ACC112 (cell line): Measurements from ENCODE around the gene TSPAN4.
A peak's percentile ranks its signal among the peaks of the same experiment; 100 is the strongest.

Experiments
- H2AFZ ChIP-seq: fragments of 200-600 bp; sonication (generic); one replicate; pipeline ENCODE4 v1.6.0; 2017; ENCODE audit warnings: antibody characterized with exemption, low read length; ENCODE audit not compliant: unreplicated experiment
- H3K27ac ChIP-seq: fragments of 200-600 bp; sonication (generic); 2 replicates; pipeline ENCODE4 v1.5.1; 2014; ENCODE audit warnings: low read depth, mild to moderate bottlenecking, antibody characterized with exemption, low read length, moderate library complexity
- H3K27me3 ChIP-seq: fragments of 200-600 bp; sonication (generic); 2 replicates; pipeline ENCODE4 v1.6.1; 2014; ENCODE audit warnings: mild to moderate bottlenecking, antibody characterized with exemption, low read length, moderate library complexity, mixed read lengths; ENCODE audit not compliant: insufficient read depth
- H3K36me3 ChIP-seq: fragments of 200-600 bp; sonication (generic); 2 replicates; pipeline ENCODE4 v1.6.1; 2016; ENCODE audit warnings: mild to moderate bottlenecking, antibody characterized with exemption, low read length, moderate library complexity, mixed read lengths; ENCODE audit not compliant: insufficient read depth
- H3K4me1 ChIP-seq: fragments of 200-600 bp; sonication (generic); one replicate; pipeline ENCODE4 v1.6.1; 2016; ENCODE audit warnings: low read length, mixed read lengths; ENCODE audit not compliant: insufficient read depth, unreplicated experiment, control insufficient read depth
- H3K4me3 ChIP-seq: fragments of 200-600 bp; sonication (generic); 2 replicates; pipeline ENCODE4 v1.5.1; 2014; ENCODE audit warnings: mild to moderate bottlenecking, low read depth, low read length
- H3K79me2 ChIP-seq: fragments of 200-600 bp; sonication (generic); one replicate; pipeline ENCODE4 v1.6.0; 2016; ENCODE audit warnings: low read length; ENCODE audit not compliant: control insufficient read depth, unreplicated experiment, insufficient read depth

The TSPAN4 gene

GRCh38 chr11:855330-855674, 12.7 kb downstream of the TSPAN4 start:
- no peaks in the 10 kb centered on the region; the same call in 1 of the 2 replicates for H3K36me3 ChIP-seq
- peaks cover 11% of the 10 kb centered on the region for H3K79me2 ChIP-seq
- no peak overlapping the region for H3K27ac ChIP-seq
- no peak overlapping the region for H3K4me3 ChIP-seq
- H3K4me1 ChIP-seq, result peaks cover 17% of the 10 kb centered on the region
- H2AFZ ChIP-seq, result no peak overlapping the region
- H3K27me3 ChIP-seq, result no peaks in the 10 kb centered on the region

GRCh38 chr11:855796-856195, 13.1 kb downstream of the TSPAN4 start:
- H3K79me2 ChIP-seq, result peaks cover 7% of the 10 kb centered on the region
- no peak overlapping the region for H3K4me3 ChIP-seq
- H3K4me1 ChIP-seq, result peaks cover 19% of the 10 kb centered on the region
- H3K27ac ChIP-seq, result no peak overlapping the region
- H3K27me3 ChIP-seq, result no peaks in the 10 kb centered on the region
- H3K36me3 ChIP-seq, result no peaks in the 10 kb centered on the region
- no peak overlapping the region for H2AFZ ChIP-seq

- Histone ChIP-seq H3K36me3 (no peaks in the 10 kb centered on the region), H3K27me3 (no peaks in the 10 kb centered on the region), H3K4me1 (peaks cover 16% of the 10 kb centered on the region)
Observed at GRCh38 chr11:856397-856796, 13.7 kb downstream of the TSPAN4 start.

GRCh38 chr11:858053-858761, 15.6 kb downstream of the TSPAN4 start:
- H3K4me1 ChIP-seq, result peaks cover 16% of the 10 kb centered on the region
- no peak overlapping the region for H3K4me3 ChIP-seq
- H3K27me3 ChIP-seq, result no peaks in the 10 kb centered on the region
- H3K36me3 ChIP-seq, result no peaks in the 10 kb centered on the region
- H3K79me2 ChIP-seq, result peaks cover 4% of the 10 kb centered on the region
- no peak overlapping the region for H2AFZ ChIP-seq
- no peak overlapping the region for H3K27ac ChIP-seq

More at GRCh38 chr11:856397-856796, 13.7 kb downstream of the TSPAN4 start:
- Histone ChIP-seq H3K4me3 (no peak overlapping the region), H3K27ac (no peak overlapping the region), H3K79me2 (peaks cover 4% of the 10 kb centered on the region), H2AFZ (no peak overlapping the region)

- Histone ChIP-seq H3K4me1 (peaks cover 16% of the 10 kb centered on the region), H3K4me3 (no peak overlapping the region), H2AFZ (no peak overlapping the region), H3K27ac (no peak overlapping the region), H3K36me3 (no peaks in the 10 kb centered on the region), H3K27me3 (no peaks in the 10 kb centered on the region), H3K79me2 (peaks cover 4% of the 10 kb centered on the region)
Observed at GRCh38 chr11:858762-859339, 16.2 kb downstream of the TSPAN4 start.

DNA sequence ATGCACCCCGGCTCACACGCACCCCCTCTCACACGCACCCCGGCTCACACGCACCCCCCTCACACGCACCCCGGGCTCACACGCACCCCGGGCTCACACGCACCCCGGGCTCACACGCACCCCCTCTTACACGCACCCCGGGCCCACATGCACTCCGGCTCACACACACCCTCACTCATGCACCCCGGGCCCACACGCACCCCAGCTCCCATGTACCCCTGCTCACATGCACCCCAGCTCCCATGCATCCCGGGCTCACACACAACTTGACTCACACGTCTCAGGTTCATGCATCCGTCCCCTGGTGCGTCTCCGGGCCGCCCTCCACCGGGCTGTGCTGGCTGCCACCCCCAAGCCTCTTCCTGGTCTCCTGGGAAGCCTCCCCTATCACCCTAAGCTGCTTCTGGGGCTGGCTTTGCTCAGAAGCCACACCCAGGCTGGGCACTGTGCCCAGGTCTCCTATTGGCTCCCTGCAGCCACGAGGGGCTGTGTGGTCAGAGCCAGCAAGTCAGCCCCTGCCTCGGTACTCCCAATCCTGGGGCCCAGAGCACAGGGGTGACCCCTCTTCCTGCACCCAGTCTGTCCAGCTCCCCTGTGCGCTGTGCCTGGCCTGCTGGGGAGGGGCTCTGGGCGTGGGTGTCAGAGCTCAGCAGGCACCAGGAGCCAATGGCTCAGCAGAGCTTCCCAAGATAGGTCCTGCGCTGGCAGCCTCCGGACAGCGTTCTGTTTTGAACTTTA, 16.9 kb downstream of the TSPAN4 start:
- H3K36me3 ChIP-seq, result no peaks in the 10 kb centered on the region
- 0 out of 2 replicates have a peak overlapping the region, but pooled peaks have one; percentile 9 for H3K4me3 ChIP-seq
- H3K27ac ChIP-seq, result peak overlapping the region; percentile 10; the same call in 1 of the 2 replicates
- H3K27me3 ChIP-seq, result no peaks in the 10 kb centered on the region
- peaks cover 16% of the 10 kb centered on the region for H3K4me1 ChIP-seq
- H3K79me2 ChIP-seq, result peaks cover 4% of the 10 kb centered on the region
- H2AFZ ChIP-seq, result no peak overlapping the region

GRCh38 chr11:860234-861104, 17.8 kb downstream of the TSPAN4 start:
- Histone ChIP-seq H3K4me1 (peaks cover 16% of the 10 kb centered on the region), H3K4me3 (0 out of 2 replicates have a peak overlapping the region, but pooled peaks have one; percentile 9), H3K79me2 (peaks cover 4% of the 10 kb centered on the region), H3K27me3 (no peaks in the 10 kb centered on the region), H3K27ac (peak overlapping the region; percentile 10; the same call in 1 of the 2 replicates), H2AFZ (no peak overlapping the region), H3K36me3 (no peaks in the 10 kb centered on the region)

DNA sequence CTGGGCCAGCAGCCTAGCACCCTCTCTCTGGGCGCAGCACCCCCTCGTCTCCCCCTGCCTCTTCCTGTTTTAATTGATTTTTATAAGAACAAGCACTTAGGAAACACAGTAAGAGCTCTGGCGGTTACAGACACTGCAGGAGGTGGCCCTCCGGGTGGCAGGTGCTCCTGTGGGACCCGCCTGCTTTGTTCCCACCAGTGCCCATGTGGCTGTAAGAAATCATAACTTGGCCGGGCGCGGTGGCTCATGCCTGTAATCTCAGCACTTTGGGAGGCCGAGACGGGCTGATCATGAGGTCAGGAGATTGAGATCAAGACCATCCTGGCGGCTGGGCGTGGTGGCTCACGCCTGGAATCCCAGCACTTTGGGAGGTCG, 18.4 kb downstream of the TSPAN4 start:
- H3K4me1 ChIP-seq, result peaks cover 16% of the 10 kb centered on the region
- H3K79me2 ChIP-seq, result peaks cover 4% of the 10 kb centered on the region
- no peak overlapping the region for H3K4me3 ChIP-seq
- H2AFZ ChIP-seq, result no peak overlapping the region
- H3K27ac ChIP-seq, result no peak overlapping the region
- no peaks in the 10 kb centered on the region for H3K36me3 ChIP-seq
- no peaks in the 10 kb centered on the region for H3K27me3 ChIP-seq

DNA sequence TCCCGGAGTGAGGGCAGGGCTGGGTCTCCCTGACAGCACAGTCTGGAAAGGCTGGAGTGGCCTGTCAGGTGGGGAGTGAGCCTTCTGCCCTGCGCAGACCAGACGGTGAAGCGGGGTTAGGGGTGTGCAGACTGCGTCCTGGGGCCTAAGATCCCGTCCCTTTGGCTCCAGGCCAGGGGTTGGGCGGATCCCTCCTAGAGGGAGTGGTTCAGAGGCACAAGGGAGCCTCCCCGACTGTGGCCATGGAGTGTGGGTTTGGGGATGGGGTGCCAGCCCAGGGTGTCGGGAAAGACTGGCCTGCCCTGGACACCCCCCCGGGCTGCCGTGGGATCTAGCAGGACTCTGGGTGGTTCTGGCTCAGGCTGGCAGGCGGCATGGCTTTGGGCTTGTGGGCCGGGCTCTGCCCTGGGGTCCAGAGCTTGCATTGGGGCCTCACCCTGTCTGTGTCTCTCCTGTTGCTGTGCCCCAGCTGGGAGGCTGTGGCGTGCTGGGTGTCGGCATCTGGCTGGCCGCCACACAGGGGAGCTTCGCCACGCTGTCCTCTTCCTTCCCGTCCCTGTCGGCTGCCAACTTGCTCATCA, 19.5 kb downstream of the TSPAN4 start:
- H3K4me3 ChIP-seq, result no peak overlapping the region
- no peaks in the 10 kb centered on the region for H3K27me3 ChIP-seq
- peaks cover 4% of the 10 kb centered on the region for H3K79me2 ChIP-seq
- H3K27ac ChIP-seq, result no peak overlapping the region
- H3K4me1 ChIP-seq, result peaks cover 16% of the 10 kb centered on the region
- no peaks in the 10 kb centered on the region for H3K36me3 ChIP-seq
- H2AFZ ChIP-seq, result no peak overlapping the region

- no peaks in the 10 kb centered on the region for H3K36me3 ChIP-seq
- no peaks in the 10 kb centered on the region for H3K27me3 ChIP-seq
- H3K79me2 ChIP-seq, result peaks cover 4% of the 10 kb centered on the region
- H3K4me3 ChIP-seq, result no peak overlapping the region
- H2AFZ ChIP-seq, result no peak overlapping the region
- H3K27ac ChIP-seq, result no peak overlapping the region
- H3K4me1 ChIP-seq, result peaks cover 16% of the 10 kb centered on the region
Observed at GRCh38 chr11:862696-863022, 20.0 kb downstream of the TSPAN4 start.
